Uterus (tissue), 4 donors: ENCODE measurements around the gene SKAP1. TPM values are rescaled to one million over a fixed set of nuclear protein-coding genes. Genes with fewer than 3 reads are reported as not detected.
"Not testable (repeated sequence)": the region's sequence is repeated elsewhere in the genome, so short reads cannot be mapped to it uniquely, and the experiment has no call there.

Source experiments
- DNase-seq, 2 donors: peaks; one replicate each; pipeline ENCODE4 v3.0.0-alpha.2; 2019 to 2020
- H3K27ac ChIP-seq, 2 donors: fragments of 200-600 bp; sonication (generic); 1 replicate in 1 of 2; 2 replicates in 1 of 2; pipeline ENCODE4 v1.5.1; 2016 to 2018
- H3K27me3 ChIP-seq, 2 donors: fragments of 200-600 bp; sonication (generic); one replicate each; pipeline ENCODE4 v1.5.1; 2018 to 2019; ENCODE audit warnings: control low read depth in 1 of 2
- H3K36me3 ChIP-seq, 2 donors: fragments of 200-600 bp; sonication (generic); one replicate each; pipeline ENCODE4 v1.5.1; 2019; ENCODE audit warnings: control low read depth in 1 of 2
- H3K4me1 ChIP-seq, 2 donors: fragments of 200-600 bp; sonication (generic); one replicate each; pipeline ENCODE4 v1.5.1; 2018 to 2019; ENCODE audit warnings: control low read depth in 1 of 2
- H3K4me3 ChIP-seq, 2 donors: fragments of 200-600 bp; sonication (generic); 1 replicate in 1 of 2; 2 replicates in 1 of 2; pipeline ENCODE4 v1.5.1; 2018 to 2019; ENCODE audit warnings: mild to moderate bottlenecking in 1 of 2
- H3K9me3 ChIP-seq, 2 donors: fragments of 200-600 bp; sonication (generic); one replicate each; pipeline ENCODE4 v1.5.1; 2019; ENCODE audit warnings: control low read depth in 1 of 2
- POLR2A ChIP-seq, 2 donors: fragments of 450-650 bp; IDR thresholded peaks; one replicate each; pipeline ENCODE4 v1.6.1; 2016; ENCODE audit warnings: antibody characterized with exemption in 2 of 2, mild to moderate bottlenecking in 1 of 2, moderate library complexity in 1 of 2
- intact Hi-C: fragments of 100-400 bp; cut with DNase I; formaldehyde crosslinking; loops from one replicate; pipeline ENCODE4 v1.15.1; 2023; ENCODE audit warnings: low total_unique reads
- total RNA-seq, 4 donors: library from RNA; depleted of rRNA in 3 of 4; stranded (reverse); fragments of >200 nt in 3 of 4; gene quantifications; one replicate each; pipeline versions ENCODE4 v1.1.0 to v1.2.4, GENCODE V29; 2014 to 2023
- TF ChIP-seq, protein P1 (sequence below), 4 experiments: fragments of 200-600 bp in 2 of 4; fragments of 450-650 bp in 2 of 4; sonication (generic) in 2 of 4; IDR thresholded peaks; one replicate each; pipeline ENCODE4 v1.5.1; 2016 to 2019; ENCODE audit warnings: antibody characterized with exemption in 4 of 4, mild to moderate bottlenecking in 2 of 4, moderate library complexity in 1 of 4
- donor health status: DM: yes; HTN: yes; CAD: no.

Gene SKAP1
- total RNA-seq, 4 donors from 2014 or later, result 0.51 to 2.4 (median 1.9) TPM; not detected in 1

- Histone ChIP-seq H3K27me3 (no peaks in the 10 kb centered on the region), H3K27ac (no peak overlapping the region), H3K9me3 (no peaks in the 10 kb centered on the region), H3K36me3 (no peaks in the 10 kb centered on the region), H3K4me1 (no peaks in the 10 kb centered on the region), H3K4me3 (no peak overlapping the region)
- TF ChIP-seq, protein P1, sequence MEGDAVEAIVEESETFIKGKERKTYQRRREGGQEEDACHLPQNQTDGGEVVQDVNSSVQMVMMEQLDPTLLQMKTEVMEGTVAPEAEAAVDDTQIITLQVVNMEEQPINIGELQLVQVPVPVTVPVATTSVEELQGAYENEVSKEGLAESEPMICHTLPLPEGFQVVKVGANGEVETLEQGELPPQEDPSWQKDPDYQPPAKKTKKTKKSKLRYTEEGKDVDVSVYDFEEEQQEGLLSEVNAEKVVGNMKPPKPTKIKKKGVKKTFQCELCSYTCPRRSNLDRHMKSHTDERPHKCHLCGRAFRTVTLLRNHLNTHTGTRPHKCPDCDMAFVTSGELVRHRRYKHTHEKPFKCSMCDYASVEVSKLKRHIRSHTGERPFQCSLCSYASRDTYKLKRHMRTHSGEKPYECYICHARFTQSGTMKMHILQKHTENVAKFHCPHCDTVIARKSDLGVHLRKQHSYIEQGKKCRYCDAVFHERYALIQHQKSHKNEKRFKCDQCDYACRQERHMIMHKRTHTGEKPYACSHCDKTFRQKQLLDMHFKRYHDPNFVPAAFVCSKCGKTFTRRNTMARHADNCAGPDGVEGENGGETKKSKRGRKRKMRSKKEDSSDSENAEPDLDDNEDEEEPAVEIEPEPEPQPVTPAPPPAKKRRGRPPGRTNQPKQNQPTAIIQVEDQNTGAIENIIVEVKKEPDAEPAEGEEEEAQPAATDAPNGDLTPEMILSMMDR (IDR thresholded peaks at IDR 0.05), result no peak
- no peak for TF ChIP-seq POLR2A (IDR thresholded peaks at IDR 0.05)
- intact Hi-C loops, result loop anchor here (10.0 kb wide), 1 partner anchor 248 kb away; the partner anchor contains the start of genes HOXB3 and HOXB5
- DNase-seq, result no peak
Measured at GRCh38 chr17:48347177-48347576, 82.8 kb downstream of the SKAP1 start.

DNA sequence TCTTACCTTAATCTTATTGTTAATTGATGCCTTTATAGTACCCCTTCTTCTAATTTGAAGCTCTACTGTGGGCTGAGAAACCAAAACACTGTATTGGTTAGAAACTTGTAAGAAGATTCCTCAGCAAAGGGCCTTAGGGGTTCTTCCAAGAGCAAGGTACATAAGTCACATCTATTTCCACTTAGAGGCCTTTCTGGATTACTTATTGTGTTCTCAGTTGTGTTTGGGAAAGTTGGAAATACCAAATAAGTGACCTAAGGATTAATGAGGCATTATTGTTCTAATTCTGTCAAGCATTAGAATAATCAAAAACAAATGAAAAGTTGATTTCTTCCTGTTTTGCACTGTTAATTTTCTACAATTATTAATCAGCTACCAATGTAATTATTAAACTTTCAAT is 85.8 kb downstream of the SKAP1 start:
- Histone ChIP-seq H3K4me3 (no peak overlapping the region), H3K9me3 (no peaks in the 10 kb centered on the region), H3K27me3 (peaks cover 0 to 11% of the 10 kb centered on the region in 2 donors), H3K36me3 (no peaks in the 10 kb centered on the region), H3K4me1 (no peaks in the 10 kb centered on the region), H3K27ac (no peak overlapping the region)
- TF ChIP-seq, protein P1 (IDR thresholded peaks at IDR 0.05), result no peak
- DNase-seq, result no peak
- intact Hi-C loops, result loop anchor here (10.0 kb wide), 1 partner anchor 251 kb away; the partner anchor contains the start of genes HOXB3 and HOXB5

DNA sequence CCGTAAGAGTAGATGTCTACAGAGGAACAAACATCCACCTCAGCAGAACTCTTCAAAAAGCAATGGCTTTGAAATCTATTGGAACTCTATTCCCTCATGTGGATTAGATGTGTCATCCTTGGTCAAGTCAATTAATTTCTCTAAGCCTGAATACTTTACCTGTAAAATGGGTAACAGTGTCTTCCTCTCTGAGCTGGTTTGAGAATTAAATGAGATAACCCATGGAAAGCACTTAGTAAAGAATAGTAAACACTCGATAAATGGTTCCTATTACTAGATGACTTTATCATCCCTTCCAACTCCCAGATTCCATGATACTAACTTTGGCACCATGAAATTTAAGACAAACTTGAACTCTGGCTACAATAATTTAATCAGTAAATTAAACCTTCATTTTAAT is 89.1 kb downstream of the SKAP1 start:
- Histone ChIP-seq H3K4me3 (no peak overlapping the region), H3K27ac (no peak overlapping the region), H3K36me3 (no peaks in the 10 kb centered on the region), H3K27me3 (peaks cover 4 to 18% of the 10 kb centered on the region in 2 donors), H3K4me1 (no peaks in the 10 kb centered on the region), H3K9me3 (no peaks in the 10 kb centered on the region)
- TF ChIP-seq, protein P1 (IDR thresholded peaks at IDR 0.05), result no peak
- TF ChIP-seq POLR2A (IDR thresholded peaks at IDR 0.05), result no peak
- no peak for DNase-seq
- intact Hi-C loops, result loop anchor here (10.0 kb wide), 1 partner anchor 254 kb away; the partner anchor contains the start of genes HOXB3 and HOXB5

DNA sequence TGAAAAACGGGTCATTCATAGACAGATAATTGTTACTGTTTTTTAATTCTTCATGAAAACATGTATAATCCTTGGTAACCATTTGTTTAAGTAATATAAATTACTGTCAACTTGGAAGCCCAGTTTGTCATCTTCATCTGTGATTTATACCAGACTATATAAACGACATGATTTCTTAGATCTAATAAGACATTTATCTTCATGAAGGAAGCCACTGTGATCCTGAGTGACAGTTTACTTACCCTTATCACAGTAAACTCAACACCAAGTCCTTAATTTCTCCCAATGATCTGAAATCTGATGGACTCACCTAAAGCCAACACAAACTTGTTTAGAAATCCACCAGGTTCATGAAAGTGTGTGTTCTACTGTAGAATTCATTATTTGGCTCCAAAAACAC is 91.3 kb downstream of the SKAP1 start:
- H3K4me3 ChIP-seq, result no peak overlapping the region
- H3K27ac ChIP-seq, result no peak overlapping the region
- H3K36me3 ChIP-seq, result no peaks in the 10 kb centered on the region
- H3K27me3 ChIP-seq, result peaks cover 8 to 40% of the 10 kb centered on the region in 2 donors
- TF ChIP-seq, protein P1 (IDR thresholded peaks at IDR 0.05), result no peak
- TF ChIP-seq POLR2A (IDR thresholded peaks at IDR 0.05), result no peak
- H3K9me3 ChIP-seq, result no peaks in the 10 kb centered on the region
- no peaks in the 10 kb centered on the region for H3K4me1 ChIP-seq
- no peak for DNase-seq
- intact Hi-C loops, result no loop called here

GRCh38 chr17:48337903-48338302 is 92.1 kb downstream of the SKAP1 start:
- H3K27ac ChIP-seq, intact Hi-C loops, H3K4me3 ChIP-seq, H3K9me3 ChIP-seq, DNase-seq, H3K4me1 ChIP-seq, H3K36me3 ChIP-seq: not testable (repeated sequence)
- H3K27me3 ChIP-seq, result peaks cover 8 to 49% of the 10 kb centered on the region in 2 donors

DNA sequence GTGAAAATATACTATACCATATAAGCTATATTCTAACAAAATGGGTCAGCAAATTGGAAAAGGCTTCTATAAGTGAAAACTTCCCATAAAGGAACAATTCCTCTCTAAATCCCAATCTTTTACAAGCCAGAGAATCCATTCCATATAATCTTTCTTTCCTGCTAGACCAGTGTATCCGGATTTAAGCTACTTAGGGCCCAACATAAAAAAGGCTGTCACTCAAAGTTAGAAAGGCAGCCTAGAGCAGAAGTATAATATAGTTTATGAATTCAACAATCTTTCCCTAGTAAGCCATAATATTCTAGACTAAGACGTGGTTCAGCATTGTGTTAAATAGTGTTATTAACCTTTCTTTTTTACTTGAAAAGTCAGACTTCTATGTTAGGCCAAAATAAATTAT is 93.0 kb downstream of the SKAP1 start:
- Histone ChIP-seq H3K4me3 (no peak overlapping the region), H3K27me3 (peaks cover 8 to 49% of the 10 kb centered on the region in 2 donors), H3K9me3 (no peaks in the 10 kb centered on the region), H3K27ac (no peak overlapping the region), H3K36me3 (no peaks in the 10 kb centered on the region), H3K4me1 (no peaks in the 10 kb centered on the region)
- intact Hi-C loops, result no loop called here
- no peak for TF ChIP-seq POLR2A (IDR thresholded peaks at IDR 0.05)
- TF ChIP-seq, protein P1 (IDR thresholded peaks at IDR 0.05), result no peak
- DNase-seq, result no peak
